UCSD-AML1 (cell line): ENCODE data around the gene ZNF511.

ENCODE experiments used
- DNase-seq: peaks from one replicate; lab custom pipeline; 2025; ENCODE audit not compliant: unreplicated experiment; lab: John Stamatoyannopoulos, UW

The ZNF511 gene

DNA sequence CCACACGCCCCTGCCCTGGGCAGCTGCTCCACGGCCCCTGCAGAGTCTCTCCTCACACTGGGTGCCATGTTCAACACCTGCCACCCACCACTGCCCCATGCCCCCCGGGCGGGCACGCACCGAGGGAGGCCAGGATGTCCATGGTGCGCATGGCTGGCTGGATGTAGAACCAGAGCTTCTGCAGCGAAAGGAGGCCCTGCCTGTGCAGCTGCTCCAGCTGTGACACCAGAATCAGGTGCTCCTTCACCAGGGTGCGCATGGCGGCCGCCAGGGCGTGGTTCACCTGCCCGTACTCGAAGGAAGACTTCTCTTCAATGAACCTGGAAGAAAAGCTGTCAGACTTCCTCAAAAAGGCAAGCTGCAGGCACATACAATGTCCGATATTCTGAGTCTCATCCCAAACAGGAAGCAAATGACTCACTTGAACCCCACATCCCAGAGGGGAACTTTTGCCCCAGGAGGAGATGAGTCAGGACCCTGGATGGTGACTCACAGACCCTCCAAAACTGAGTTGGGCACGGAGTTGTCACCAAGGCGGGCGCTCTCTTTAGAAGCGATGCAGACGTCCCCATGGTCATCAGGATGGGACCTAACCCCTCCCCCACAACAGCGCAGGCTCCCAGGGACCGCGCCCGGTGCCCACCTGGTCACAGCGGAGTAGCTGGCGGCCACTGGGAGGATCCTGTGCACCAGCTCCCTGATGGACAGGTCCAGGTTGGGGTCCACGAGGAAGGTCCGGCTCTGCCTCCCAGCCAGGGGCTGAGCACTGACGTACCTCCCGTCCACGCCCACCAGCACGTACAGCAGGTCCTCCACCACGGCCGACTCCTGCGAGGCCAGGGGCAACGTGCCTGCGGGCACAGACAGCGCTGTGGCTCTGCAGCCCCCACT lies 15.6 kb upstream of the ZNF511 start:
- DNase-seq = no peak

DNA sequence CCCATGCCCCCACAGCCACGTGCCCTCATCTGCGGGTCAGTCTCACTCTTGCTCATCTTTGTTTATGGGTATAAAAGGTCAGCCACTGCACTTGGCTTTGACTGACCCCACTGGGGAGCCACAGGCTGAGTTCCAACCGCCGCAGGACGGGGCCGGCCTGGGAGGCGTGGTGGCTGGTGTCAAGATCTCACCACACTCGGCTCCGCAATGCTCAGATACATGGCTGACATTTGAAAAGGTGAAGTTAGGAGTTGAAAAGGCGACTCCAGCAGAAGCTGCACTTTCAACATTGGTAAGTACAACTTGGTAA lies 14.9 kb upstream of the ZNF511 start:
- DNase-seq = no peak

DNA sequence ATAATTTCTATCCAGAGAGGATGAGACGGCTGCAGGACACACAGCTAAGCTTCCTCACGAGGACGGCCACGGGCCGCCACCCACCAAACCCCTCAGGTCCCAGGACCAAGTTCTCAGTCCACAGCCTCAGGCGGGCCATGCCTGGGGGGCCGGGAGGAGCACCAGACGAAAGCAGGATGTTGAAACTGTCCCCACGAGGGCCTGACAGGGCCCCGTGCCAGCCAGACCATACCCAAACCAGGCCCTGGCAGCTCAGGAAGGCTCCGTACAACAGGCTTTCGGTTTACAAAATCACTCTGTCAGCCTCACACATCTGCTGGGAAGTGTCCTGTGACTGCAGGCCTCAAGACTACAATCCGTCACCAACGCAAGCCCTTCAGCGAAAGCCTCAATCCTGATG lies 14.5 kb upstream of the ZNF511 start:
- DNase-seq = no peak

DNA sequence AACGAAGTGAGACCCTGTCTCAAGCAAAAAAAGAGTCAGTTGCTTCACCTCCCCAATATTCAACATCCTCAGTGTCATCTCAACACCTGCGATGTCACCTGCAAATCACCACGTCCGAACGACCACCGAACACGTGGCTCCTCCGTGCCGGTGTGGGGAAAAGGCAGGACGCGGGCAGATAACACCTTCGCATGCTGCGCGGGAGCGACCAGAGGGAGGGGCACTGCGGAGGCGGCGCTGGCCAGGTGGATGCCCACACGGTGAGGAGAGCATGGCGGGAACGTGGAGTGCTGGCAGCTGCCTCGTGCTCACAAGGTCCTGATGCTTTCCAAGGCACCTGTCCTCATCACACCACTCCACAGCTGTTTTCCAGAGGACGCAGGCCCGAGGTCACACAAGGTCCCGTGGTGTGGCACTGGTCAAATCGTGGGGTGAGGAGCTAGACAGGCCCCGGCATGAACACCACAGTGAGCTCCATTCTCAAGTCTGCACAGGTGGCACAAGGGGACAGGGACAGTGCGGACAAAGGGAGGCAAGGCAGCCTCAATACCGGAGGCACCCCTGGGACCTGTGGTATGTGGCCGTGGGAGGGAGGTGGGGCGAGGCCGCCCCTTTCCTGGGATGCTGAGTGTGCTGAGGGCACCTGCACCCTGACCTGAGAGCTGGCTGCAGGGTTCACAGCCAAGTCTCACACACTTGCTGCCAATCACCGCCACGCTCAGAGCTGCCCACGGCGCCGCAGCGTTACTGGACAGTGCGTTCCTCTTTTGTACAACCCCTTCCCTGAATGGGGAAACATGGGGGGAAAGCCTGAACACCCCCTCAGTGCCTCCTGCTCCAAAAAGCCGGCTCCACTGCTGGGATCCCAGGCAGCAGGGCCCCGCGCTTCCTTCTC lies 13.0 kb upstream of the ZNF511 start:
- DNase-seq = no peak

DNA sequence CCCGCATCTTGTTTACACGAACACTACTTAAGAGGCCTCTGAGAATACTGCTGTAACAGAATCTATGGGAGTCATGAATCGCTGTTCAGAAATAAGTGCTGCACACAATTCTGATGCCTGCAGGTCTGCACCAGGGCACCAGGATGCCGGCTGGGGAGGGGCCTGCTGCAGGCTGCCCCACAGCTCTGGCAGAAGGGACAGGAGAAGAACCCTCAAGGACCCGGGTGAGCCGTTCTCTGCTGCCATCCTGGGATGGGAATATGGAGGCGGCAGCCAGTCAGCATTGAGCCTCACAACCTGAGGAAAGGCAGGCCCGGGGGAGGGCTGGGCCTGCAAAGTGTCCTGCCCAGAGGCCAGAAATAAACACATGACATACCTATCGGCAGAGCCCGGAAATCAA lies 11.2 kb upstream of the ZNF511 start:
- no peak for DNase-seq

DNA sequence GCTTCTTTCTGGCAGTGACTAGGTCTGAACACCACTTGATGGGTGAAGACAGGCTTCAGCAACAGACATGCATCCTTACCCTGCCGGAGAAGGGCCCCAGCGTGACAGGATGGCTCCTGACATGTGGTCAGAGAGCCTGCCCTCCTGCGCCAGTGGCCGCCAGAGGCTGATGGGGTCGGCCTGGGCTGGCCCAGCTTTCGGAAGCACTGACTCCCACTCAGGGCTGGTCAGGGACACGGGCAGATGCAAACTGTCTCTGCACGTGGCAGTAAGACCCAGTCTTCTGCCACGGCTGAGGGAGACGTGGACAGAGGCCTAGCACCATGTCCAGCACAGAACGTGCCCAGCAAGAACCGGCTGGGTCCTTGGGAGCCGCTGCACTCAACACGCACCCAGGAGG lies 10.2 kb upstream of the ZNF511 start:
- DNase-seq = no peak

DNA sequence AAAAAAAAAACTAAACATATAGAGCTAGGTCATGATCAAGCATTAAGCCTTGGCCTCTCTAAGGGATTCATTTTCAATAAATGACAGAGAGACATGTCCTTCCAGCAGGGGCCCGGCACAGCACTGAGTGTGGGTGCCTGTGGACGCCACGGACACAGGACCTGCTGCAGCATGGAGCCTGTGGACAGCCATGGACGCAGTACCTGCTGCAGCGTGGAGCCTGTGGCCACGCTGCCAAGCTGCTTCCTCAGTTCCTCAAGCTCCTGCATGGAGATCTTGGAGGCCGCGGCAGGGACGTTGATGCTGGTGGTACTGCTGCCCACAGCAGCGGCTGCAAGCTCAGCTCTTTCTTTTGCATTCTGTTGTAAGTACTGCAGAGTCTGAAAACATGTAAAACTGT lies 9.5 kb upstream of the ZNF511 start:
- no peak for DNase-seq

DNA sequence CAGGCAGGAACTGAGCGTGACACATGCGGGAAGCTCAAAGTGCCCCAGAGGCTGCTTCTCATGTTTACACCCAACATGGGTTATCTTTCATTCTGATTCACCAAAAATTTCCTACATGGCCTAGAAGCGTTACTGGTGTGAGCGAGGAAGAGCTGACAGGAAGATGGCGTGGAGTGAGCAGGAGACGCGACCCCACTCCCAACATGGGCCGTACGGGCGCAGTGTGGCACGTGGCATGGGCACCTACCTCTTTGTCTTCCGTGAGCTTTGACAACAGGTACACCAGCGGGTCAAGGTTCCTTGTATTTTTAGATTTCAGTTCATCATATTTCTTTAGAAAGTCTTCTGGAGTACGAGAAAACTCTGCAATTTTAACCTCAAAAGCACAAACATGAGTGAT lies 9.0 kb upstream of the ZNF511 start:
- no peak for DNase-seq

DNA sequence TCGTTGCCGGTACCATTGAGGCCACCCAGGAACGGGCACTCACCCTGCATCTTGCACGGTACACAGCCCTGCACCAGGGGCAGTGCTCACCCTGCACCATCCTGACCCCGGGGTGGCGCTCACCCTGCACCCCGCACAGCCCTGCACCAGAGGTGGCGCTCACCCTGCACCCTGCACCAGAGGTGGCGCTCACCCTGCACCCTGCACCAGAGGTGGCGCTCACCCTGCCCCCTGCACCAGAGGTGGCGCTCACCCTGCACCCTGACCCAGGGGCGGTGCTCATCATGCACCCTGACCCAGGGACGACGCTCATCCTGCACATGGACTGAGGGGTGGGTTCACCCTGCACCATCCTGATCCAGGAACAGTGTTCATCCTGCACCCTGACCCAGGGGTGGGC lies 6.5 kb upstream of the ZNF511 start:
- DNase-seq = no peak

DNA sequence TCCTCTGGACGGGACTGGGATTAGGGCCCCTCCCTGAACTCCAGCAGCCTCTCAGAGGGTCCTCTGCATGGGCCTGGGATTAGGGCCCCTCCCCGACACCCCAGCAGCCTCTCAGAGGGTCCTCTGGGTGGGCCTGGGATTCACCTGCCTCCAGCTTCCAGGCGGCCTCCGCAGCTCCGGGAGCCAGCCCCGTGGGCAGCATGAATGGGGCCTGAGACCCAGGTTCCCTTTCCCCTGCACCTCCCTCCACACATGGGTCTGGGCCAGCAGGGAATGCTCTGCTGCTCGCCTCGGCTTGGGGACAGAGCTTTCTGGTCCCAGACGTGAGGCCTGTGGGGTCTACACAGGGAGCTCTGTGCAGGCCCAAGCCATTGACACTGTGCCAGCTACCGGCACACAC lies 5.5 kb upstream of the ZNF511 start:
- no peak for DNase-seq

DNA sequence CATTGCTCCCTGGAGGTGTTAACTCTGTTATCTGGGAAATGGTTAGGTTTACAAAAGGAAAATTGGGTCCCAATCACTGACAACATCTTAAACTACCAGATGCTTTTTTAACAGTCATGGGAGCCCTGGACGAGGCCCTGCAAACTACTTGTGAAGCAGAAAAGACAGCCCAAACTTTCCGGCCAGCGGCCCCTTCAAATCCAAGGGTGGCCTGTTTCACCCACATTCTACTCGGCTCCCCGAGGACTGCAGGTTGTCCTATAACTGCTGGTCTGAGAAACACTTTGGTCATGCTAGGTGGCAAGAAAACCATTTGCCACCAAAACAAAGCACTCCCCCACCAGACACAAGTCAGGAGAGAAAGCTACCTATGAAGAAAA lies 2.6 kb upstream of the ZNF511 start:
- no peak for DNase-seq

DNA sequence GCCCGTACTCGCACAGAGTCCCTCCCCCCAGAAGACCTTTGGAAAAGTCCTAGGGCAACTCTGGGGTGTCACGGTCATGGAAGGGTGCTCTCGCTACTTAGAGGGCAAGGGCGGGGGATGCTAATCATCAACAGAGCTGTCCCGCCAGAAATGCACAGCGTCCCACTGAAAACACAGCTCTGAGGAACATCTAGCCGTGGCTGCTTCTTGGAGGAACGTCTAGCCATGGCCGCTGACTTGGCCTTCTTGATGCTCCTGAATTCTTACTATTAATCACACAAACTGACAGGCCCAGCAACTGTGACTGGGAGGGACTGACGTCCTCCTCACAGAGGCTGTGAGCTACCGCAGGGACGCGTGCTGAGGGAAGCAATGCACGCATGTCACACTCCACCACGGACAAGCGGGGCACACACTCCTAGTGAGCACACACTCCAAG lies 1.8 kb upstream of the ZNF511 start:
- DNase-seq = no peak

DNA sequence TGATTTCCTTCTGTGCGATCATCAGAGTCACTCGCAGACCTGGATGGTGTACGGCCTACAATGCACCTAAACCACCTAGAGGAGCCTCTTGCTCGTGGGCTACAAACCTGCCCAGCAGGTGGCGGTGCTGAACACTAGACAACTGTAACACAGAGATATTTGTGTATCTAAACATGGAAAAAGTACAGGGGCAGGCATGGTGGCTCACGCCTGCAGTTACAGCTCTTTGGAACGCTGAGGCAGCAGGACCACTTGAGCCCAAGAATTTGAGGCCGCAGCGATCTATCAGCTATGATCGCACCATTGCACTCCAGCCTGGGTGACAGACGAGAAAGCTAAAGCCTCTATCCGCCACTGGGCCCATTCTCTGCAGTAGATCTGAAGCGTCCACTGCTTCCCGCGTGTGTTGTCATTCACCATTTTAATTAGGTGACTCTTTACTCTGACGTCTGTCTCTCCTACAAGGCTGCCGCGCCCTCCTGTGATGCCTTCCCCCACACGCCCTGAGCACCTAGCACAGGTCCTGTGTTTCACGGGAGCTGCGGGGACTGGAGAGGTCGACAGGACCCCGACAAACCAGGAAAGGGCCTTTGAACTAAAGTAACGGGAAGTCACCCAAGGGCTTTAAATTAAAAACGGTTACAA lies 816 bp upstream of the ZNF511 start:
- DNase-seq = peak; percentile 69

DNA sequence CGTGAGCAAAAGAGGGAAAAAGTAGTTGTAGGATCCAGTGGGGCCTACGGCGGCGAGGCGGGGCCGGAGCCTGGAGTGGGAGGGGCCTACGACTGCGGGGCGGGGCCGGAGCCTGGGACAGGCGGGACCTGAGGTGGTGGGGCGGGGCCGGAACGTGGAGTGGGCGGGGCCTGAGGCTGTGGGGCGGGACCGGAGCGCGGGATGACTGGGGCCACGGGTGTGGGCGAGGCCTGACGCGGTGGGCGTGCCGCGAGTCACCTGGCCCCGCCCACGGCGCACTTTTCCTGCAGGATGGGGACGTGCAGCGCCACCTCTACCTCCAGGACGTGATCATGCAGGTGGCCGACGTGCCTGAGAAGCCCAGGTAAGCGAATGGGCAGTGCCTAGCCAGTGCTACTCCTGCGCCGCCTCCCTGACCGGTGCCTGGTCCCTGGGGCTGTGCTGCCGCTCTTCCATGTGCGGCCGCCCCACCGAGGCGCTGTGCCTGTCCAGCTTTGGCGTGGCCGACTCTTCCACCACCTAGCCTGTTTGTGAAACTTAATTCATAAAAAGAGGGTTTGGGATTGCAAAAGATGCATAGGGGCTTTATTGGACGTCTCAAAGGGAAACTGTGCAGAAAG lies 496 bp downstream of the ZNF511 start:
- DNase-seq = peak; percentile 94

DNA sequence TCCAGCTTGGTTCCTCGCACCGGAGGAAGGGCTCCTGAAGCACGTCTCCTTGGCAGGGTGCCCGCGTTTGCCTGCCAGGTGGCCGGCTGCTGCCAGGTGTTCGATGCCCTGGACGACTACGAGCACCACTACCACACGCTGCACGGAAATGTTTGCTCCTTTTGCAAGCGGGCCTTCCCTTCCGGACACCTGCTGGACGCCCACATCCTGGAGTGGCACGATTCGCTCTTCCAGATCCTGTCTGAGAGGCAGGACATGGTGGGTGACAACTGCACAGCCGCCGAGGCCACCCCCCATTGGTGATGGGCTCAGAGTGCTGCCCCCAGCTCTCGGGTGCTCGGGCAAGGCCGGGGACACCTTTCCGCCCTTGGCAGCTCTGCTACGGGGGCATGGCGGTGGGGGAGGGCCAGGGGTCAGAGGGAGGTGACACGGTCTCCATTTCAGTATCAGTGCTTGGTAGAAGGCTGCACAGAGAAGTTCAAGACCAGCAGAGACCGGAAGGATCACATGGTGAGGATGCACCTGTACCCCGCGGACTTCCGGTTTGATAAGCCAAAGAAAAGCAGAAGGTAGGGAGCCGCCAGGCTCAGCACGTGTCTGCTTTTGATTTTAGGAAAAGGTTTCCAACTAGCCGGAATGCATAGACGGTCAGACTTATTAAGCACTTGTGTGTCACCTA lies 1.1 kb downstream of the ZNF511 start:
- no peak for DNase-seq

DNA sequence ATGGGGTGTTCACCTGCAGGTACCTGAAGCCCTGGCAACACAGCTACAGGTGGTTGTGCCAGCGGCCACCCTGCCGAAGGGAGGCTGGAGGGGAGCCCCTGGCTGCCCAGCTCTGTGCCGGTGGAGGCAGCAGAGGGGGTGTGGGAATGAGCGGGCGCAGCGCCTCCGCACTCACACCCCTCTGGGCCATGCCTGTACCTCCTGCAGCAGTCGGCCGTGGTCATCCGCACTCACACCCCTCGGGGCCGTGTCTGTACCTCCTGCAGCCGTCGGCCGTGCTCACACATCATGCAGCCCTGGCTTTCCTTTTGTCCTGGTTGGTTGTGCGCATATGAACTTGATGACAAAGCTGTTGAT lies 1.7 kb downstream of the ZNF511 start:
- DNase-seq = no peak

DNA sequence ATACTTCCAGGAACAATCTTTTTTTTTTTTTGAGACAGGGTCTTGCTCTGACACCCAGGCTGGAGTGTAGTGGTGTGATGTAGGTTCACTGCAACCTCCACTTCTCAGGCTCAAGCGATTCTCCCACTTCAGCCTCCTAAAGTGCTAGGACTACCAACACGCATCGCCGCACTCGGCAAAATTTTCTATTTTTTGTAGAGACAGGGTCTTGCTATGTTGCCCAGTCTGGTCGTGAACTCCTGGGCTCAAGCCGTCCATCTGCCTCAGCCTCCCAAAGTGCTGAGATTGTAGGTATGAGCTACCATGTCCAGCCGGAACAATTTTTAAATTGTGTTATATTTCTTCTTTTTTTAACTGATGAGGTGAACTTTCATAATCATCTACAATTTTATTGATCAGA lies 2.1 kb downstream of the ZNF511 start:
- DNase-seq = no peak

DNA sequence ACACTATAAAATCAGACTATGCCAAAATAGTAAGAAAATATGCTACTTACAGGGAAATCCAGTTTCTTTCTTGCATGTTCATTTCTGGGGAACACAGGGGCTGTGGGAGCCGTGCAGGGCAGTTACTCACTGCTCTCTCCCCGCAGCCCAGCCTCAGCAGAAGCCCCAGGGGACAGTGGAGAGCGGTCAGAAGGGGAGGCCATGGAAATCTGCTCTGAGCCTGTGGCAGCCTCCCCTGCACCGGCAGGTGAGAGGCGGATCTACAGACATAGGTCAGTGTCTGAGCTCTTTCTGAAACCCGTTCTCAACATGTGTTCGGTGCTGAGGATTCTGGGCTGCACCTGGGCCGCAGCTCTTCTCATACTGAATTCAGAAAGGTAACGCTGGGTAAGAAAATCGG lies 2.9 kb downstream of the ZNF511 start:
- no peak for DNase-seq

DNA sequence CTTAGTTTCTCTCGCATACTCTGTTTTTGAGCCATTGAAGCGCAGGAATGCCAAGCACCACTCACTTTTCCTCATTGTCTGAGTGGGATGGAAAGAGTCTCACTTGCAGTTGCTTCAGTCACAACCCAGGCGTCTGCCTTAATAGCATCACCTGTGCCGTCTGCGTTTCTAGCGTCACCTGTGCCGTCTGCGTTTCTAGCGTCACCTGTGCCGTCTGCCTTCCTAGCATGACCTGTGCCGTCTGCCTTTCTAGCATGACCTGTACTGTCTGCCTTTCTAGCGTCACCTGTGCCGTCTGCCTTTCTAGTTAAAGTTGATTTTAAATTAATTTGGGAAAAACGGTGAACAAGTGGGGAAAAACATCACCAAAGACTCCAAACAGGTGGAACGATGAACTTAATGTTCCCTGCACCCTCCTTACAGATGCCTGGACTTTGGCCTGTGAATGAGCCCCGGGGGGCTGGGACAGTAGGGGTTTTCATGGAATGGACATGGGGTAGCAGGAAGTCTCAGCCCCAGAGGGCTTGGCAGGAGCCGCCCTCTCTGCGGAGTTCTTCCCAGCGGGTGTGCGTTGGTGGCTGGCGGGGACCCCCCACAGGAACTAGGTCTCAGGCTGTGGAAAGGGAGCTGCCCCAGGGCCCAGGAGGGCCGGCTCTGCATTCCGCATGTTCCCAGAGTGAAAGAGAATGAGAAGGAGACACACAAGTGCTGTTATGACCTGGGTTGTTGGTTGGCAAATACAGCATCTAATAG lies 3.5 kb downstream of the ZNF511 start:
- no peak for DNase-seq

DNA sequence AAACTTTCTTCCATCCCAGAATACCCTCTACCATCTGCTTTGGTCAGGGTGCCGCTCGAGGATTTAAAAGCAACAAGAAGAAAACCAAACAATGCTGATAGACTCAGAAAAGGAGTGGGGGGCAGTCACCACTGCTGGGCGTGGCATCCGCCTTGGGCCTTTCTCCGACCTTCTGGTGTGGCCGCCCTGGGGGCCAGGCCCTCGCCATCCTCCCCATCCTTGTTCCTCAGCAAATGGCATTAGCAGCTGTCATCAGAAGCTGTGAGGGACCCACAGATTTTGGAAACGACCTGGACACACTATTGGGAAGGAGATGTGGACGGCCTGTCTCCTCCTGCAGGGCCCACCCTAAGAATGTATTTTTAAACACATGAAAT lies 4.0 kb downstream of the ZNF511 start:
- DNase-seq = no peak
